Transverse colon (tissue), 4 donors: ENCODE data around the gene IL36B. TPM values are rescaled to one million over a fixed set of nuclear protein-coding genes. Genes with fewer than 3 reads are reported as not detected.

Source experiments
- DNase-seq: peaks from one replicate; pipeline ENCODE4 v3.0.0-alpha.2; 2019
- H3K27ac ChIP-seq, 4 donors: fragments of 200-600 bp; sonication (generic); 2 replicates each; pipeline ENCODE4 v1.5.1; 2016 to 2018; ENCODE audit warnings: inconsistent platforms in 4 of 4
- H3K27me3 ChIP-seq: fragments of 200-600 bp; sonication (generic); 2 replicates; pipeline ENCODE4 v1.5.1; 2017; ENCODE audit warnings: inconsistent platforms
- H3K36me3 ChIP-seq, 4 donors: fragments of 200-600 bp; sonication (generic); 2 replicates each; pipeline ENCODE4 v1.5.1; 2017 to 2019; ENCODE audit warnings: inconsistent platforms in 4 of 4
- H3K4me1 ChIP-seq, 4 donors: fragments of 200-600 bp; sonication (generic); 2 replicates each; pipeline ENCODE4 v1.5.1; 2017 to 2020; ENCODE audit warnings: inconsistent platforms in 4 of 4
- H3K4me3 ChIP-seq, 4 donors: fragments of 200-600 bp; sonication (generic); 1 replicate in 1 of 4; 2 replicates in 3 of 4; pipeline versions ENCODE4 v1.5.1 to v1.6.1; 2017 to 2019; ENCODE audit warnings: inconsistent platforms in 4 of 4
- H3K9me3 ChIP-seq, 2 donors: fragments of 200-600 bp; sonication (generic); 2 replicates each; pipeline ENCODE4 v1.5.1; 2017 to 2019; ENCODE audit warnings: inconsistent platforms in 2 of 2
- EP300 ChIP-seq: sonication (generic); formaldehyde crosslinking; IDR thresholded peaks from one replicate; pipeline ENCODE4 v1.6.1; 2017; ENCODE audit warnings: antibody characterized with exemption, low read depth
- POLR2A ChIP-seq: fragments of 450-650 bp; IDR thresholded peaks from one replicate; pipeline ENCODE4 v1.6.1; 2016; ENCODE audit warnings: antibody characterized with exemption, mild to moderate bottlenecking, moderate library complexity
- POLR2AphosphoS5 ChIP-seq, 3 donors: sonication (generic); formaldehyde crosslinking; IDR thresholded peaks; one replicate each; pipeline ENCODE4 v1.6.1; 2016; ENCODE audit warnings: antibody characterized with exemption in 3 of 3
- WGBS, 2 donors: methylation state at CpG; one replicate each; pipeline ENCODE4 v1.1.5; 2018; ENCODE audit warnings: low coverage in 1 of 2; 5-methylcytosine and 5-hydroxymethylcytosine counted together
- in situ Hi-C, 4 donors: fragments of 200-750 bp; cut with MboI; loops; one replicate each; pipeline versions ENCODE4 v1.15.0 to v1.15.1; 2017; ENCODE audit warnings: low sequenced_read_pairs in 3 of 4, low pct_ligation_motif_present in 1 of 4, low pct_unique_long_range_greater_than_20kb in 1 of 4
- intact Hi-C: fragments of 100-400 bp; cut with DNase I; formaldehyde crosslinking; loops from one replicate; pipeline ENCODE4 v1.15.1; 2023; ENCODE audit warnings: low total_unique reads
- total RNA-seq, 4 donors: library from RNA; depleted of rRNA; stranded (reverse); fragments of >200 nt; gene quantifications; one replicate each; pipeline ENCODE4 v1.1.0, GENCODE V29; 2016
- TF ChIP-seq, protein P1 (sequence below), 5 experiments: fragments of 200-600 bp in 3 of 5; fragments of 450-650 bp in 2 of 5; sonication (generic) in 3 of 5; IDR thresholded peaks; 1 replicate in 2 of 5; 2 replicates in 3 of 5; pipeline ENCODE4 v1.5.1; 2016 to 2017; ENCODE audit warnings: antibody characterized with exemption in 5 of 5, inconsistent platforms in 3 of 5, mild to moderate bottlenecking in 2 of 5, moderate library complexity in 1 of 5

Gene IL36B
- total RNA-seq, 4 donors from 2014 or later: not detected

DNA sequence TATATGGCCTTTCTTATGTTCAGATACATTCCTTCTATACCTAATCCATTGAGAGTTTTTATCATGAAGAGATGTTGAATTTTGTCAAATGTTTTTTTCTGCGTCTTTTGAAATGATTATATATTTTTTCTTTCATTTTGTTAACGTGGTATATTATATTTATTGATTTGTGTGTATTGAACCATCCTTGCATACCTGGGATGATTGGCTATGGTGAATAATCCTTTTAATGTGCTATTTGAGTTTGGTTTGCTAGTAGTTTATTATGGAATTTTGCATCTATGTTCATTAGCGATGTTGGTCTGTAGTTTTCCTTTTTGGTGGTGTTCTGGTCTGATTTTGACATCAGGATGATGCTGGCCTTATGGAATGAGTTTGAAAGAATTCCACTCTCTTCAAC lies 63.1 kb downstream of the IL36B start:
- TF ChIP-seq EP300 (no peak), POLR2A (no peak), POLR2AphosphoS5 (IDR thresholded peaks at IDR 0.05) (no peak)
- TF ChIP-seq, protein P1, sequence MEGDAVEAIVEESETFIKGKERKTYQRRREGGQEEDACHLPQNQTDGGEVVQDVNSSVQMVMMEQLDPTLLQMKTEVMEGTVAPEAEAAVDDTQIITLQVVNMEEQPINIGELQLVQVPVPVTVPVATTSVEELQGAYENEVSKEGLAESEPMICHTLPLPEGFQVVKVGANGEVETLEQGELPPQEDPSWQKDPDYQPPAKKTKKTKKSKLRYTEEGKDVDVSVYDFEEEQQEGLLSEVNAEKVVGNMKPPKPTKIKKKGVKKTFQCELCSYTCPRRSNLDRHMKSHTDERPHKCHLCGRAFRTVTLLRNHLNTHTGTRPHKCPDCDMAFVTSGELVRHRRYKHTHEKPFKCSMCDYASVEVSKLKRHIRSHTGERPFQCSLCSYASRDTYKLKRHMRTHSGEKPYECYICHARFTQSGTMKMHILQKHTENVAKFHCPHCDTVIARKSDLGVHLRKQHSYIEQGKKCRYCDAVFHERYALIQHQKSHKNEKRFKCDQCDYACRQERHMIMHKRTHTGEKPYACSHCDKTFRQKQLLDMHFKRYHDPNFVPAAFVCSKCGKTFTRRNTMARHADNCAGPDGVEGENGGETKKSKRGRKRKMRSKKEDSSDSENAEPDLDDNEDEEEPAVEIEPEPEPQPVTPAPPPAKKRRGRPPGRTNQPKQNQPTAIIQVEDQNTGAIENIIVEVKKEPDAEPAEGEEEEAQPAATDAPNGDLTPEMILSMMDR (IDR thresholded peaks at IDR 0.05): no peak
- DNase-seq: no peak
- Histone ChIP-seq H3K4me1 (no peaks in the 10 kb centered on the region), H3K36me3 (no peaks in the 10 kb centered on the region), H3K27me3 (no peaks in the 10 kb centered on the region), H3K9me3 (peaks cover 16 to 18% of the 10 kb centered on the region in 2 donors), H3K4me3 (no peak overlapping the region), H3K27ac (no peak overlapping the region)
- WGBS, 2 donors: 80 to 84% methylated on average over 3 of the region's 3 CpGs
- intact Hi-C loops (no loop called here), in situ Hi-C loops (no loop called here)

- intact Hi-C loops (no loop called here), in situ Hi-C loops (no loop called here)
- Histone ChIP-seq H3K4me3 (no peak overlapping the region), H3K36me3 (no peaks in the 10 kb centered on the region), H3K4me1 (no peaks in the 10 kb centered on the region), H3K27me3 (no peaks in the 10 kb centered on the region), H3K9me3 (peaks cover 4 to 5% of the 10 kb centered on the region in 2 donors), H3K27ac (no peak overlapping the region)
- no peak for DNase-seq
- 83 to 87% methylated on average over 5 of the region's 5 CpGs for WGBS, 2 donors
- TF ChIP-seq EP300 (no peak), POLR2A (no peak), POLR2AphosphoS5 (IDR thresholded peaks at IDR 0.05) (no peak)
- TF ChIP-seq, protein P1 (IDR thresholded peaks at IDR 0.05): no peak
Observed at GRCh38 chr2:112985090-112985489, 67.6 kb downstream of the IL36B start.

GRCh38 chr2:112980537-112980936 lies 72.1 kb downstream of the IL36B start:
- TF ChIP-seq POLR2A (no peak), EP300 (no peak), POLR2AphosphoS5 (IDR thresholded peaks at IDR 0.05) (no peak)
- TF ChIP-seq, protein P1 (IDR thresholded peaks at IDR 0.05): no peak
- WGBS, 2 donors: 28% methylated on average over 1 of the region's 1 CpG; no CpG with 5 or more reads in 1 of the 2 donors
- intact Hi-C loops: no loop called here
- in situ Hi-C loops: no loop called here
- Histone ChIP-seq H3K9me3 (no peaks in the 10 kb centered on the region), H3K4me3 (no peak overlapping the region), H3K36me3 (no peaks in the 10 kb centered on the region), H3K4me1 (no peaks in the 10 kb centered on the region), H3K27me3 (peaks cover 7% of the 10 kb centered on the region), H3K27ac (no peak overlapping the region)
- DNase-seq: no peak

- H3K27me3 ChIP-seq: peaks cover 7% of the 10 kb centered on the region
- TF ChIP-seq POLR2AphosphoS5 (IDR thresholded peaks at IDR 0.05): no peak
- TF ChIP-seq, protein P1 (IDR thresholded peaks at IDR 0.05): no peak
- TF ChIP-seq POLR2A: no peak
- no peak for TF ChIP-seq EP300
Observed at GRCh38 chr2:112979731-112980130, 72.9 kb downstream of the IL36B start.

More at GRCh38 chr2:112979731-112980130, 72.9 kb downstream of the IL36B start:
- WGBS, 2 donors: 94% methylated on average over 1 of the region's 1 CpG; no CpG with 5 or more reads in 1 of the 2 donors
- intact Hi-C loops (no loop called here), in situ Hi-C loops (no loop called here)
- Histone ChIP-seq H3K4me3 (no peak overlapping the region), H3K36me3 (no peaks in the 10 kb centered on the region), H3K9me3 (no peaks in the 10 kb centered on the region), H3K27ac (no peak overlapping the region), H3K4me1 (no peaks in the 10 kb centered on the region)
- no peak for DNase-seq
